IPS DF 4.7 (cell line): Measurements from ENCODE around the gene ZNF562.

Source experiments
- DNase-seq: peaks from one replicate; pipeline ENCODE4 v3.0.0-alpha.2; 2013; ENCODE audit warnings: low spot score; ENCODE audit errors: extremely low read depth

ZNF562 gene

DNA sequence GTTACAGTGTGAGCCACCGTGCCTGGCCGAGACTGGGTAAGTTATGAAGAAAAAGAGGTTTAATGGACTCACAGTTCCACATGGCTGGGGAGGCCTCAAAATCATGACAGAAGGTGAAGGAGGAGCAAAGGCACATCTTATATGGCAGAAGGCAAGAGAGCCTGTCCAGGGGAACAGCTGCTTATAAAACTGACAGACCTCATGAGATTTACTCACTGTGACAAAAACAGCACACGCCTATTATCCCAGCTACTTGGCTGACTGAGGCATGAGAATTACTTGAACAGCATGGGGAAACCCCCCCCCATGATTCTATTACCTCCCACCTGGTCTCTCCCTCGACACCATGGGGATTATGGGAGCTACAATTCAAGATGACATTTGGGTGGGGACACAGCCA lies 30.4 kb downstream of the ZNF562 start:
- DNase-seq, result no peak

- DNase-seq, result no peak
These were observed 33.1 kb downstream of the ZNF562 start for GRCh38 chr19:9641810-9642209.

DNA sequence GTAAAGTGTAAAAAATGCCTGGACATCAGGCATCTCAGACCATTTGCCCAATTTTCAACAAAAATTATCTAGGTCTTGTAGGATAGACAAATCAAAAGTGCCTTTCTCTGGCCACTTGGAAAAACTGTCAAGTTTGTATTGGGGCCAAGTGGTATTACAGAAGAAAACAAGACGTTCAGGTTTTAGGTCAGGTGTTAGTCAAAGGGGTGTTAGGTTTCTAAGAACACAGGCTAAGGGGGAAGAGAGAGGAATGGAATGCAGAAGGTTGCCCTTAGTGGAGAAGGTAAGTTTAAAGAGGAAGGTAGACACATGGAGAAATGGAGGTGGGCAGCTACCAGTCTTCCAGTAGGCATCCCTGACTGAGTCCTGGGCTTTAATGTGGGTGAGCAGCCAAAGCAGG lies 33.9 kb downstream of the ZNF562 start:
- no peak for DNase-seq

GRCh38 chr19:9636018-9636417 lies 38.9 kb downstream of the ZNF562 start:
- DNase-seq, result no peak

DNA sequence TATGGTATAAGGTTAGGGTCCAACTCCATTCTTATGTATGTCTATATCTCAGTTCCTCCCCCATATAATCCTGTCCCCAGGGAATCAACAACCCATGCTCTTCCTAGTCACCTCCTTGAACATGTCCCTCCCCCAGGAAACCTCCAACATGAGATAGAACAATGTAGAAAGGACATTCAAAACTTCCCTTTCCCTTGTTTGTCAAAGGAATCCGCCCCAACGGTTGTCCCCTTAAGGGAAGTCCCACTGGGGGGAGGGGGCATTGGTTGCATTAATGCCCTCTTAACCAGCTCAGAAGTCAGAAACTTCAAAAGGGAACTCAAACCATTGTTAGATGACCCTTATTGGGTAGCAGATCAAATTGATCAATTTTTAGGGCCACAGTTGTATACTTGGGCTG lies 47.0 kb downstream of the ZNF562 start:
- no peak for DNase-seq

- no peak for DNase-seq
These were observed 52.4 kb downstream of the ZNF562 start for GRCh38 chr19:9622531-9622930.

- DNase-seq, result peak; percentile 64
These were observed 53.5 kb downstream of the ZNF562 start, which contains the start of gene ZNF561 for GRCh38 chr19:9621156-9622037. ZNF561 (minus strand) TSS chr19:9621232; CDS start chr19:9619456, 1,776 bp downstream.

- DNase-seq, result no peak
These were observed 54.1 kb downstream of the ZNF562 start for GRCh38 chr19:9620842-9621155.

DNA sequence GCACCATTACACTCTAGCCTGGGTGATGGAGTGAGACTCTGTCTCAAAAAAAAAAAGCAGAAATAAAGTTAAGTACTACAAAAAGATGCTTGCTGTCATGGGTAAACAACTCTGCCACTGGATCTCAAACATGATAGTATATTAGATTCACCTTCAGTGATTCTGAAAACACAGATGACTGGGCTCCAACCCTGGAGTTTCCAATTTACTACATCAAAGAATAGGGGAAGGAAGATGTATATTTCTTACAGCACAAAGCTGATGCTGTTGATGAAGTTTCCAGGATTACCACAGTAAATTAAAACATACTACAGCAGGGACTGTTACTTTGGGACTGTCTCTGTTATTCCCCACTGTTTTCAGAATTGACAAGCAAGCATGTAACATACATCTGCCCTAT lies 59.1 kb downstream of the ZNF562 start:
- DNase-seq, result no peak

DNA sequence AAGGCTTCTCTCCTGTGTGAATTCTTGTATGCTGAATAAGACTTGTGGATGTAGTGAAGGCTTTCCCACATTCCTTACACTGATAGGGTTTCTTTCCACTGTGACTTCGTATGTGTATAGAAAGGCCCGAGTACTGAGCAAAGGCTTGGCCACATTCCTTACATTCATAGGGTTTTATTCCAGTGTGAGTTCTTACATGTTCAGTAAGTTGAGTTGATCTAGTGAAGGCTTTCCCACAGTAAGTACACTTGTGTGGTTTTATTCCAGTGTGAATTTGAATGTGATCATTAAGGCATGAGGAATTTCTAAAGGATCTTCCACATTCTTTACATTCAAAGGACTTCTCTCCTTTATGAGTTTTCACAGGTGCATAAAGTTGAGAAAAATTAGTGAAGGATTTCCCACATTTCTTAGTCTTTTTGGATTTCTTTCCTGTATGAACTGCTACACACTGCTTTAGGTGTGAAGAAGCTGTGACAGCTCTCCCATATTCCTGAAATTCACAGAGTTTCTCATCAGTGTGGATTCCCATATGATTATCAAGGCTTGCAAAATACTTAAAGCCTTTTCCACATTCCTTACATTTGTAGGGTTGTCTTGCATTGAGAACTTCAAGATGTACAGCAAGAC lies 64.3 kb downstream of the ZNF562 start:
- DNase-seq, result no peak

- no peak for DNase-seq
These were observed 66.0 kb downstream of the ZNF562 start for GRCh38 chr19:9608912-9609311.

DNA sequence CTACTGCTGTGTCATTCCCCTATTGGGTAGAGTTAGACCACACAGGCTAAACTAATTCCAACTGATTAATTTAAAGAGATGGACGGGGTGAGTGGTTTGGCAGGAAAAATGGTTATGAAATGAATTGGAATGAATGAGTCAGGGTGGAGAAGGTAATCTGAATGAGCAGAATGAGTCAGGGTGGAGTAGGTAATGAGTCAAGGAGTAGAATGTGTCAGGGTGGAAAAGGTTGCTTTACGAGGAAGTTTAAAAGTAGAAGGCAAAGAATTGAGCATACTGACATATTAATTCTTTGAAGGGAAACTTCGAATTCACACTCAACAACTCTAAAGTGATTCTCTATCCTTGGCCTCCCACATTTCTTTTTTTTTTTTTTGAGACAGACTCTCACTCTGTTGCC lies 77.9 kb downstream of the ZNF562 start:
- DNase-seq, result no peak
